ENCODE results near the gene MFRP.

Gene MFRP

DNA sequence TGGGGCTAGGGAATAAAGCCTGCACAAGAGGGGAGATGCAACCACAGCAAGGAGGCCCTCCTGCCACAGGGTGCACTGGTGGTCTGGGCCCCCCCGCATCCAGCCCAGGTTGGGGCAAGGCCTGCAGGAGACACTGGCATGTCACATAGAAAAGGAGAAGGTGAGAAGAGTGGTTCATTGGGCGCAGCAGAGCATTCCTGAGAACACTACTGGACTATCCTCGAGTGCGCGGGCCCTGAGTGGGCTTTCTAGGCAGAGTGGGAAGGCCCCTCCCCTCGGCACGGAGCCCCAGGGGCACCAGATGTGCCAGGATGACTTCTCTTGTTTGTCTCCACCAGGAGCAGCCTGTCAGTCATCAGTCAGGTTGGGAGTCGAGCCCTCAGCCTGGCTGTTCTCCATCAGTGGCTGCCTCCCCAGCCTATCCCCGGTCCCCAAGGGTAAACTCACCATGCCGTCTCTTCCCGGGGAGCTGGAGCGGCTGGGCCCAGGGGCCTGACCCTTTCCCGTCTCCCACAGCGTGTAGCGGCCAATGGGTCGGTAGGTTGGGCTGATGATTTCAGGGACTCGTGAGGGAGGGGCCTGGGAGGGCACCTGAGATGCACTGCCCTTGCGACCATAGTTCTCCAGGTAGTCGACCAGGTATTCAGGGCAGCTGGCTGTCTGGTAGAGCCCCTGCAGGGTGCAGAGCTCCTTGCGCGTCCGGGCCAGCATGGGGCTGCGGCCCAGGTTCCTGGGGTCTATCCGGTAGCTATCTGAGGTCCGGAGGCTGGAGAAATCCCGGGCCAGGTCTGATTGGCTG lies 26.0 kb upstream of the MFRP start:
- DNase-seq, result no peak

DNA sequence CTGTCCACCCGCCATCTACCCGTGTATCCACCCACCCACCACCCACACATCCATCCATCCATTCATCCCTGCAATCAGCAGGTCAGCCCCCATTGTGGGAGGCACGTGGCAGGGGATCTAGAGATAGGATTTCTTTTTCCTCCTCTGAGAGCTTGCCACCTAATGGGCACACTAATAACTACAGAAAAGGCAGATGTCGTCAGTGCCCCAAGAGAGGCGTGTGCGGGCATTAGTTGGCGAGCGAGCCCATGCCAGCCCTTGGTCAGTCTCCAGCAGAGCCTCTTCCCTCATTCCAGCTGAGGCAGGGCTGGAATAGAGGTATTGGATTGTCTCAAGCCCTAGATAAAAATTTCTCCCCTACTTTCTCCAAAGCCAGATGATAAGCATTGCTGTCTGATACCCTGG lies 25.3 kb upstream of the MFRP start:
- DNase-seq, result no peak

GRCh38 chr11:119371067-119371601 lies 24.6 kb upstream of the MFRP start:
- no peak for DNase-seq

- DNase-seq, result no peak
Observed at GRCh38 chr11:119370486-119371046, 24.1 kb upstream of the MFRP start.

- DNase-seq, result no peak
Observed at GRCh38 chr11:119369132-119369925, 22.8 kb upstream of the MFRP start.

- DNase-seq, result no peak
Observed at GRCh38 chr11:119368121-119369034, 21.9 kb upstream of the MFRP start.

DNA sequence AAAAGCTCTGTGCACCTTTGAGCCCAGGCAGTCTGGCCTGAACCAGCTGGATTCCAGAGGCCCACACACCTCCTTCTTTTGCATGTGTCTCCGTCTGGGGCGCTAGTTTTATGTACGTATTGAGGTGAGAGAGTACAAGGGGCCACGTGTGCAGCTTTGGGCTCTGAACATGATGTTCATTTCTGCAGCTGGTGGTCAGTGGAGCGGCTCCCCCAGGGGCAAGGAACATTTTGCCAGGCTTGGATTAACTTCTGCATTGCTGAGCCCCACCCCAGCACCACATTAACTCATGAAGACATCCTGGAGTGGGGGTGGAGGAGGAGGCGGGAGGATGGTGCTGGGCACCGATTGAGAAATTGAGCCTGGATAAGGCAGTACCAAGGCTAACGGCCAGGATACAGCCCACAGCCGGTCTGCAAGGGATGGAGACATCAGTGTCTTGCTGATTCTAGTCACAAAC lies 21.2 kb upstream of the MFRP start:
- DNase-seq, result no peak

GRCh38 chr11:119366690-119367620 lies 20.4 kb upstream of the MFRP start:
- DNase-seq, result no peak

DNA sequence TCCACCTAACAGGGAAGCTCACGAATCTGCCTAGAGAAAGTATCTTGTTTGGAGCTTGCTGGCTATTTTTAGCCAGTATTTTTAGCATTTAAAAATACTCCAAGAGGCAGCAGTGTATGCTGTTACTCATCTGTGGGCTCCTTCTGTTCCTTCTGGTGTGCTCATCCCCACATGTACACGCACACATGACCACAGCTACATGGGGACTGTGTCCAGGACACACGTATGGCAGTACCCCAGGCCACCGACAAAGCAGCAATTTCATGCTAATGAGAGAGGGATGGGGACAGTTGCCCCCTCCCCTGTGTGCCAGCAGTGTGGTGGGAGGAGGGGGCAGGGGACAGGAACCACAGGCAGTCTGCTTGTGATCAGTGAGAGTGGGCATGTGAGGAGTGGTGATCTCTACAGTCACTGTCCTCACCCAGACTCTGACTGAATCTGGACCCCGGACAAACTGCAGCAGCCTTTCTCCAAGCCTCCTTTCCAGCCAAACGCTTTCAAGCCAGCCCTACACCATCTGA lies 18.6 kb upstream of the MFRP start:
- no peak for DNase-seq

GRCh38 chr11:119363851-119364590 lies 17.5 kb upstream of the MFRP start:
- peak in 1 of 2 experiments; percentile 62 for DNase-seq

GRCh38 chr11:119363081-119363850 lies 16.8 kb upstream of the MFRP start:
- no peak for DNase-seq

GRCh38 chr11:119362741-119363080 lies 16.2 kb upstream of the MFRP start:
- no peak for DNase-seq

GRCh38 chr11:119361941-119362725 lies 15.6 kb upstream of the MFRP start:
- DNase-seq, result no peak

DNA sequence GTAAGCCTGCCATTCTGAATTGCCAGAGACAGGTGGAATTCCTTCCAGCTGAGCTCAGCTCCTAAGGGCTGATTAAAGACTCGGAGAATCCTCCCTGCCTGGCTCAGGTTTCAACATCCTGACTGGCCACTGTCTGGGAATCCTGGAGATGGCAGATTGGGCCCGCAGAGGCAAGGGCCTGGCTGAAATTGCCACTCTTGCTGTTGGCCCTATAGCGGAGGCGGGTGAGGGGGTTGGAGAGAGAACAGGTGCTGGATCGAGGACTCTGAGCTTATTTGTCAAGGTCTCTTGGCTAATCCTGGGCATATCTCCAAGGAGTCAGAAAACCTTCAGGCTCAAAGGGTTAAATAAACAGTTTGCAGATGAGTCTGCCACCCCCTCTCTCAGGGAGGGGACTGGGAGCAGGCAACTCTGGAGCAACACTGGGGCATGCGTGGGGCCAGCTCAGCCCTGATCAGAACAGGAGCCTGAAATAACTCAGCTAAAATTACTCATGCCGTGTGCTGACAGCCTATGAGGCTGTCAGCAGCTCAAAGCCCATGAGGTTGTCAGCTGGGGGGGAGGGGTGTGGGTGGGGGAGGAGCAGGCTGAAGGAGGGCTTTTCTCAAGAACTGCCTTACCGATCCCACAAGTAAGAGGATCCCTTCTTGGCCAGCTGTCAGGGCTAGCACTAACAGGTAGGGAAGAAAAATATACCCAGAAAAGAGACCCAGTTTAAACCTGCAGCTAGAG lies 14.7 kb upstream of the MFRP start:
- no peak for DNase-seq

DNA sequence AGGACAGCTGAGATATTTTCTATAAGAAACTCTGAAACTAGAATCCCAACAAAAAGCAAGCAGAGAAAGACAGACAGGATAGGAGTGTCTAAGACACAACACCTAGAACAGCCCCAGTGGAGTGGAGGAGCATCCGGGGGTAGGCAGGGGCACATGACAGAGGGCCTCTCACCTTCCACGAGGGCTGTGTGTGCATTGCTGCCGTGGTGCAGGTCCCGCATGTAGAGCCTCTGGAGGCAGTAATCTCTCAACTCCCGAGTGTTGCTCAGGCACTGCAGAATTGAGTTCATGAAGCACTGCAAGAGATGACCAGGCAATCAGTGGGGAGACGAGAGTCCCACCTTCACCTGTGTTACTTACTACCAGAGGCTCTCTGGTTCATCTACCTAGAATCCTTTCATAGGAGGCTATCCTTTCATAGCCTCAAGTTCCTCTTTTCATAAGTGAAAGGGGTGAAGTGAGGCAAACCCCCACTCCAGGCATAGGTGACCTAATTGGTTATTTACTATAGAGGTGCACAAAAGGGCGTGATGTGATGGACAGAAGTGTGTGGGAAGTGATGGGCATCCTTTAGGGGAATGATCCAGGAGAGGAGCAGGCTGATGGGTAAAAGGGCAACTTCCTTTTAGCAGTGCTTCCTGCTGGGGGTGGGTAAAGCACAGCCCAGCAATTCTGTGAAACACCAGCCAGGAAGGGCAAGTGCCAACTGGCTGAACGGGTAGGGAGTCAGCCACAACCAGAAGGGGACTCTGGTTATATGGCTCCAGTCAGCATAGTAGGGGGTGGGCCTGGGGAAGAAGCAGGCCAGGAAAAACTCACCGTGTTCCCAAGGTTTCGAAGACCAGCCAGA lies 13.1 kb upstream of the MFRP start:
- no peak for DNase-seq

GRCh38 chr11:119357074-119357473 lies 10.6 kb upstream of the MFRP start:
- DNase-seq, result no peak

All from NCI-H1930 (cell line).